SW480 (cell line): ENCODE measurements around the gene SMARCC1.
A peak's percentile ranks its signal among the peaks of the same experiment; 100 is the strongest.

Experiments
- DNase-seq: peaks from one replicate; pipeline ENCODE4 v3.0.0-alpha.2; 2016; ENCODE audit warnings: low spot score

The SMARCC1 gene

DNA sequence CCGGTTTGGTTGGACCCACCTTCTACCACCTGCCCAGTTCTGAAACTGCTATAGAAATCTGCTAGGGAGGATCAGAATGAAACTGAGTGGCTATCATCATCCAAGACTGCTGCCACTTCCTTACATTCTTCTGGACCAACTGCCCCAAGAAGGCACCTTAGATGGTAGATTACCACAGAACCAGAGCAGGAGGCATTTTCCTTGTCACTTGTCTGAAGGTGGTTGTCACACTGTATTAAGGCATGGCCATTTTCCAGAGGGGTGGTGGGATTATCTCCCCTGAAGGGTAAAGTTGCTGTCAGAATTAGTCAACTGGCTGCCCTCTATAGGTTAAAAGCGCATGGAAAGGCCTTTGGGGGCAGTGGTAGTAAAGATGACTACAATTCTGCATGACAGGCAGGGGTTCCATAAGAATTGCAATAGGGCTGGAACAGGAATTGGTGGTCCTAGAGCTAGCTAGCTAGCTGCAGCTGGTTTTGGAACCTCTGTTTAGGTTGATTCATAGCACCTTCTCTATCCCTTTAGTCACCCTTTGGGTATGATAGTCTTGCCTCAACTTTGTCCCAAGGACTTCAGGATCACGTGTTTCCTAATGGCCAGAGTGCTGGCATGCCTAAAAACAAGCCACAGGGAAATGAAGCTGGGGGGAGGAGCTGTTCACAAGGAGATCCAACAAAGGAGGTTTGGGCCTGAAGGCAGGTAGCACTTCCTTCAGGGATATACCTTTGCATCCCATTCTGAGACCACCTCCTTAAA lies 198.2 kb downstream of the SMARCC1 start:
- no peak for DNase-seq

DNA sequence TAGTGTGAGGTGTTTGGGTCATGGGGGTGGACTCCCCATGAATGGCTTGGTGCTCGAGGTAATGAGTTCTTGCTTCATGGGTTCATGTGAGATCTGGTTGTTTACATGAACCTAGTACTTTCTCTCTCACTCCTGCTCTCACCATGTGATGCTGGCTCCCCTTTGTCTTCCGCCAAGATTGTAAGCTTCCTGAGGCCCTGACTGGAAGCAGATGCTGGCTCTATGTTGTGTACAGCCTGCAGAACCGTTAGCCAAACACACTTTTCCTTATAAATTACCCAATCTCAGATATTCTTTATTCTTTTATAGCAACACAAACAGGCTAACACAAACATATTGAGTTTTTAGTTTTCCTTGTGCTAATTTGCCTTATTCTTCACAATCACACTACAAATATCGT lies 199.9 kb downstream of the SMARCC1 start:
- no peak for DNase-seq

DNA sequence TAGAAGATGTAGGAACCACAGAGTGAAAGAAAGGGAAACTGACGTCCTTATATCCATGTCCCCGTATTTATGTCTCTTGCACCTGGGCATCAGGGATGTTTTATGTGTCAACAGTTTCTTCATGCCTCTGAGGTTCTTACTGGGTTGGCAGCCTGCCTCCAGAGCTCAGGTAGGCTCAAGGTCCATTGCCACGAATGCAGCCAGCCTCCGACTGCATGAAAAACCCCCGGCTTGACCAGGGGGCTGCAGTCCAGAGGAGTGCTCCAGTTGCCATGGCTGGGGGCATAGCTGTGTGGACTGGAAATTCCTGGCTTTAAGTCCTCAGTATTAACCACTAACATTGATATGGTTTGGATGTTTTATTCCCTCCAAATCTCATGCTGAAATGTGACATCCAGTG lies 200.3 kb downstream of the SMARCC1 start:
- DNase-seq: no peak

DNA sequence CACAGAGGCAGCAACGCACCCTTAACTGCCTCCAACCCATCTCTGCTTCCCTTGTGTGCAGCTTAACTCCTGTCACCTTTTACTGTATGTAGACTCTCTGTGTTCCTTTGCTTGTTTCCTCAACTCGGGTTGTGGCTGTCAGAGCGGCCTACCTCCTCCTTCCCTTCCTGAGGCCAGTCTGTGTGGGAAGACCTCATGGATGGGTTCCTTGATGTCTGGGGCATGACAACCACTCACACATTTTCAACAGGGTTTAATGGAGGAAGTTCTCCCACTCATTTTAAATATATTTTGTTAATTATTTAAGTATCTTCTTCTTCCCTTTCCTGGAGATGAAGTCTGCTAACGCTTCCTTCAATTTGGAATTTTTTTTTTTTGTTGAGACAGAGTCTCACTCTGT lies 201.2 kb downstream of the SMARCC1 start:
- no peak for DNase-seq

DNA sequence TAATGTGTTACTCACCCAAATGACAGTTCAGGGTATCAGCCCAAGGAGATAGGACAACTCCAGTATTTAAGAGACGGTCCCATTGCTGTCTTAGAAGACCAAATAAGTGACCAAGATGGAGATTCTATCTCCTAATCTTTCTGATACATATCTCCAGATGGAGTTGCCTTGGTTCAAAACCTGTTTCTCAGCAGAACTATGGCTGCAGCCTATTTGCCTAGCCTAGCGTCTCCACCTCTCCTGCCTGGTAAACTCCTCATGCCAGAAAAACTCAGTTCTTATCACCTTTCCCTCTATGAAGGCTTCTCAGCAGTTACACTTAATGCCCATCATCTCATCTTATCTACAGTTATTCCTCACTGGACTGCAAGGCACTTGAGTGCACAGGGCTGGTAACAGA lies 201.8 kb downstream of the SMARCC1 start:
- DNase-seq: no peak

DNA sequence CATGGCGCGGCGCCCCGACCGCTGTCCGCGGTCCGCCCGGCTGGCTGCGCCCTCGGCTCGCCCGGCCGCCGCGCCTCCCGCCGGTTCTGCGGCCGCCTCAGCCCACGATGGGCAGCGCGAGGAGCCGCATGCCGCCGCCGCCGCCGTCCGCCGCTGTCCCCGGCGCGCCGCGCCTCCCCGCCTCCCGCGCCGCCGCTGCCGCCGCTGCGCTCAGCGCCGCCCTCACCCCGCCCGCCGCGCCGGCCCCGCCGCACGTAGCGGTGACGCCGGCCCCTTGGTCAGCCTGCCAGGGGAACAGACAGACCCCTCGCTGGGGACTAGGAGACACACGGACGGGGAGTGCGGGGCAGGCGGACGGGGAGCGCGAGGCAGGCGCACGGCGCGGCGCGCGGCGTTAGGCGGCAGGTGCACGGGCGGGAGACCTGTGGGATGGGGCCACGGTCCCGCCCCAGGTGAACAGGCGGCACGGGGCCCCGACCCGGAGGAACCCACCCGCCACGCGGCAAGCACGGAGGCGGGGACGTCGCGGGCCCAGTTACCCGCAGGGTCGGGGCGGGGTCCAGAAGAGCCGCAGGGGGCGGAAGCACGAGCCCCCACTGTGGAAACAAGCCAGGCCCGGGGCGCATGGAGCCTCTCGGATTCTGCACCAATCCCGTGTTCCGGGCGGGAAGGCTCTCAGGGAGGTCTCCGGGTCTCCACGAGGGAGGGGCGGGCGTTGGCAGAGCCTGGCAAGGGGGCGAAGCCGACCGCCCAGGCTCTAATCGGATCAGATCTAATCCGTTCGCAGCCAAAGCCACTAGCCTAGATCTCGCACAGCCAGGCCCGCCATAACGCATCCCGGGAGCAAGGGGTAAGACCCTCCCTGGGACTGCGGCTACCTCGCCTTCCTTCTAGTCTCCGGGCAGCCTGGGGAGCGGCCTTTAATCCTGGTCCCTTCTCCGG lies 202.7 kb downstream of the SMARCC1 start, which contains the start of gene CSPG5:
TSS of gene CSPG5 (minus strand) at position 175 of the 942 bp plus-strand sequence. CDS start at position 3, 172 bp downstream.
- DNase-seq: no peak

DNA sequence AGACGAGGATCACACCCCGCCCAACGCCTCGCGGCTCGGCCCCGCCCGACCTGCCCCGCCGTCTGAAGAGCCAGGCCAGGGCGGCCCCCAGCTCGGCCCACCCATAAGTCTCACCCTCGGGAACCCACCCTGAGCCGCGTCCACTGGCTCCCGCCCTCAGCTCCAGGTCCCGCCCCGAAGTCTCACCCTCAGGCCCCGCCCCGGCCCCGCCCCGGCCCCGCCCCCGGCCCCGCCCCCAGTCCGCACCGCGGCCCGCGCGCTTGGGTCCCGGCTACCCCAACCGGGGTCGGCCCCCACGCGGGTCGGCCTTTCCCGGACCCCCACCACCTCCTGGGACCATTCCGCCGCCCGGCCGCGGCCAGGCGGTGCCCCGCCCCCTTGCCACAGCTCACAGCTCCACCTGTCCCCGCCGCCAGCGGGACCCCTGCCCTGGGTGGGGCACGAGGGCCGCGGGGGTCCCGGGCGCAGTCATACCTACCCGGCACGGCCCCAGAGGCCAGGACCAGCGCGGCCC lies 203.5 kb downstream of the SMARCC1 start:
- peak; percentile 22 for DNase-seq

DNA sequence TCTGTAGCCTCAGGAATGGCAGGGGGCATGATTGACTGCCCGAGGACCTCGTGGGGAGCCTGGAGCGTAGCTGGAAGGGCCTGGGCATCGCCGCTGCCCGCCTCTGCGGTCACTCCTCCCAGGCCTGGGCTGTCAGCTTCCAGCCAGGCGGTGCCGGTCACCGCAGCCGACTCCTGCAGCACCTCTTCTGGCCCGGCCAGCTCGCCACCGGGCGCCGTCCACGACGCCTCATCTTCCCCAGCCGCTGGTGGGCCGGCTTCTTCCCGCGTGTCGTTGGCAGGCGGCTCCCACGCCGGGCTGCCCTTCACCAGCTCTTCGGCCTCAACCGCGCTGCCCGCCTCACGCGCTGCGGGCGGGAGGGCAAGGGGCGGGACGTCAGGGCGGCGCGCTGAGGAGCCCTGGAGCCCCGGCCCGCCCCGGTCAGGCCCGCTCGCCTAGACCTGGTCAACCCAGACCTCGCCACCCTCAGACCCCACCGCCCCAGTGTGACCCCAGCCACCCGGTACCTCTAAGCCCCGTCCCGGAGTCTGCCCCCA lies 204.0 kb downstream of the SMARCC1 start:
- no peak for DNase-seq

DNA sequence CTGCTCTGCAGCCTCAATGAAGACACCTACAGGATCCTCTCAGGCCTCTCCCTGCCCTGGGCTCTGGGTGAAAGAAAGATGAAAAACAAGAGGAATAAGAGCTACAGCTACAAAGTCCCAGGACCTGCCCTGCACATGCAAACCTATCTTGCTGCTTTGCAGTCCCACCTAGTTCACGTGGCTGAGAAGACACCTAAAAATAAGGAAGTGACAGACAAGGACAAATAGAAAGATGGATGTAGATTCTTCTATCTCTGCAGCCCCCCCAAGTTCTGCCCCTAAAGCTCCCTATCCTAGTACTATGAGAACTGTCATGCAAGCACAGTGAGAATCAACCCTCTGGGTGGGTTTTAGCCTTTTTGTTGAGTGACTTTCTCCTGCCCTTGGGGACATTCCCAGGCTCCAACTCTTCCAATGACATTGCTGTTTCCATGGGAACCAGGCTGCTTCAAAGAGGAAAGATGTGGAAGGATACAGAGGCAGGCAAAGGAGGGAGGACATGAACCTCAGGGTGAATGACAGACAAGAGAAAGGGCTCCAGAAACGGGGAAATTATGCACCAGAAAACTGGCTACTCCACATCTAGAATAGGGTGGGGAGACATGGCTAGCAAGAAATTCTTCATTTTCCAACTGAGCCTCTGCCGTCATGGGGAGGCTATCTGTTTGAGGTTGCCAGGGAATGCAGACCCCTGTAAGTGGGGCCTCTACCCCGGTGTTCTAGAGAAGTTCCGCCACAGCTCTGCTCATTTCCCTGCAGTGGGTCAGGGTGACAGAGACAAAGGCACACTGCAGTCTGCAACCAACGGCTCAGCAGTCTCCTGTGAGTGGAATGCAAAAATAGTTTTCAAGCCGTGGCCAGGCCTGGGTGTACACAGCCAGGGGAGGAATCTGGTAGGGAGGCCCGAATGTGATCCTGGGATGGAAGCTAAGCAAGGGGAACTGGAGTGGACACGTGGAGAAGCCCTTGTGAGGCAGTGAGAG lies 208.2 kb downstream of the SMARCC1 start:
- DNase-seq: no peak

DNA sequence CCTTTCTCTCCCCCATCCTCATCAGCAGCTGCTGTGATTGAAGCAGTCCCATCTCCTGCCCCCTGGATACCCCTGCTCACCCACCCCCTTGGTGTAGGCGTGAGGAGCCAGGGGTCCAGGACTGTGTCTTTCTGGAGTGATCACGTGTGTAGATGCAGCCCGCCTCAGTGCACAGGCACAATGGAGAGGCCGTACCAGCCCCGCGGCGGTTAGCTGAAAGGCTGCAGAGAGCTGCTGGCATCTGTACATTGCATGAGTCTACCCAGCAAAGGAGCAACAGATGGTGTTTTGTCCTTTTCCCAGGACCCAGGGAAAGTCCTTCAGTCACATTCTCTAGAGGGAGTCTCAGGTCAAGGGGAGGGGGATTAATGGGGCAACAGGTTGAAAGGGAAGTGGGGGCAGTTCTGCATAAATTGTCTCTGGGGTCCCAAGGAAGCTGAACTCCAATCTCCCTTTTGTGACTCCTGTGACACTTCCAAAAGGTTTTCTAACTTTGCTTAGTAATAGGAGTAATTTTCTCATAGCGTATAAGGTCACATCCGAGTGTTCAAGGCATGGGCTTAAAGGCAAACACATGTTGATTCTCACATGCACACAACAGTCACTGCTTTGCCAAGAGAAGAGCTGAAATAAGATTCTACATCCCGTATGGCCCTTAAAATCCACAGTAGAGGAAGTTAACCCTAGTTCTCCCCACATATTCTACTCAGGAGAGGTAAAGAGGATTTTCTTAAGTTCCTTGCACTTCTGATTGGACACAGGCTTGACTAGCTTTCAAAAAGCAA lies 210.1 kb downstream of the SMARCC1 start:
- DNase-seq: no peak

DNA sequence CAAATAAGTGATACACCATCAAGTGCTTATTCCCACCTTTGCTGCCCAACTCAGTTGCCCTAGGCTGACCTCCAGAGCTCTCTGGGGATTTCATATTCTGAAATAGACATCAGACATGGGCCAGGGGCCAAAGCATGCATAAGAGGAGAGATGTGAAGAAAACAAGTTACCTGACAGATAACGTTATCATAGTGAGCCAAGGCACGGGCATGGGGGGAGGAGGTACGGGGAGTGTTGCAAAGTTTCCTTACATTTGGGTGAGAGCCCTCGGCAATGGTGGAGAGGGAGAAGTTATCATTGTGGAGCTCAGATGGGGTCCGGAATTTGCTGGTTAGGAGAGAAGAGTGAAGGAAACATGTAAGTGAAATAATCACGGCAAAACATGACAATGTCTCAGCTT lies 212.8 kb downstream of the SMARCC1 start:
- no peak for DNase-seq

DNA sequence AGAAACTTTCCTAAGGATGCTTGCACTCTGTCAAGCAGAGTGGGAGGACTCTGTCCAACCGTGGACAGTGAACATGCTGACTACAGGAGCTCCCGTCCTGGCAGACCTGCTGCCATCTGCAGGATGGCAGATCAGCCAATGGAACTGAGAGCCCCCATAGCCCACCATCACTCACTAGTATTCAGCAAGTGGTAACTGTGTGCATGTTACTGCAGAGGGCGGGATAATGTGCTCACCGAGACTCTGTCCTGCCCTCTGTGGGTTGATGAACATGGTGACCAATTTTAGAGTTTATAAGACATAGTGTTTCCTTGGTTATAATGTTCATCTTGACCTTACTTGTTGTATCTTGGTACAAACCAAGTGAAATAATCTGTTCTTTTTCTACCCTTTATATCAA lies 214.5 kb downstream of the SMARCC1 start:
- no peak for DNase-seq

DNA sequence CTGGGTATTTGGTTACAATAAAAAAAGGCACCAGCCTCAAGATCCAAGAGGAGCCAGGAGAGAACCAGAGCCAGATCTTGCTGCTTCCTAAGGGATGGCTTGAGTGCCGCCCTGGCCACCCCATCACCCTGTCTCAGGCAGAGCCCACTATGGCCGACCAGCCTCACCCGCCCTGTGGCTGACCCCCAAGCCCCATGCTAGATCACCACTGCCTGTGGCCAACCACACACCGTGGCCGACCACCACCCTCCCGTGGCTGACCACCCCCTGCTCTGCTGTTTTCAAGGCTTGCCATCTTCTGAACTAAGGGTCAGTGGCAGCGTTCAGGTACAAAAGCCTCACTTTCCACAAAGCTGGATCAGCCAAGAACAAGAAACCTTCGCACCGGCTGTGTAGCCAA lies 215.0 kb downstream of the SMARCC1 start:
- DNase-seq: no peak

DNA sequence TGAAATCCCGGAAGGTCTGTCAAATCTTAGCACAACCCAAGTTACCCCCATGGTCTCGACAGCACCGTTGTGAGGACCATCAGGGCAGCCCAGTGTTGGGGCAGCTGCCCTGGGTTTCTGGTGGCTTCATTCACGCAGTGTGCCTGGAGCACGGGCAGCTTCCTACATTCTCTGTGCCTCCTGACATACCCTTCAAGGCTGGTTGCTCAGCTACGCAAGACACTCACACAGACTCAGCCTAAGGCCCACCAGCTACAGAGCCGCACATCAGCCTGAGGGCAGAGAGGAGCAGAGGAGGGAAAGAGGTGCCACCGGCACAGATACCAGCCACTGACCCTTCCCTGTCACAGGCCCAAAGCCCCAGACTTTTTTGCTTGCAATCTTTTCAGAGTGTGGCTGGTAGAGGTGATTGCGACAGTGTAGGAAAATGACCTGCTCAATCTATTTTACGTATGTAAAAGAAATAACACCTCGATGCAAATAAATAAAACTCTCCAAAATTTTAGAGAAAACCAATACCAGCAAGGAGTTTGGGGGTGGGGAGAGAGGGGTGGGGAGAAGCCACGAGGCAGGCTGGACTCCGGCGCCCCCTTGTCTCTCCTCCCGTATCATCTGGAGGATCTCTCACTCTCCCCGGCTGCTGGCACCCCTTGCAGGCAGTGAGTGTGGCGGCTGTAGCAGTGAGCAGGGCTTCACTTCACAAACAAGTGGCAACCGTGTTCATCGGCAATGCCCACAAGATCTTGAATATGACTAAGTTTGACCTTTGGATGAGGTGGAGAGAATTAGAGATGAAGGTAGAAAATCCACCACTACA lies 215.8 kb downstream of the SMARCC1 start:
- DNase-seq: no peak

DNA sequence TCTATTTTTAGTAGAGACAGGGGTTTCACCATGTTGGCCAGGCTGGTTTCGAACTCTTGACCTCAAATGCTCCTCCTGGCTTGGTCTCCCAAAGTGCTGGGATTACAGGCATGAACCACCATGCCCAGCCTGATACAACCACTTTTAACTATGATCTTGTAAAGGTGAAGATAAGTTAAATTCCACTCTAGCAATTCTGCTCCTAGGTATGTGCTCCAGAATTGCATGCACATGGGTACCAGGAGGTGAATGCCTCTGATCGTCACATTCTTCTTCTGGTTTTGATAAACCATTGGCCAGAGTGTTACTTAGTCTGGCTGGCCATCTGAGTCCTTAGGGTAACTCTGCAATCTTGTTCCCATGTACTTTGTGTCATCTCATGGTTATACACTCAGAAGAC lies 225.3 kb downstream of the SMARCC1 start:
- DNase-seq: no peak

DNA sequence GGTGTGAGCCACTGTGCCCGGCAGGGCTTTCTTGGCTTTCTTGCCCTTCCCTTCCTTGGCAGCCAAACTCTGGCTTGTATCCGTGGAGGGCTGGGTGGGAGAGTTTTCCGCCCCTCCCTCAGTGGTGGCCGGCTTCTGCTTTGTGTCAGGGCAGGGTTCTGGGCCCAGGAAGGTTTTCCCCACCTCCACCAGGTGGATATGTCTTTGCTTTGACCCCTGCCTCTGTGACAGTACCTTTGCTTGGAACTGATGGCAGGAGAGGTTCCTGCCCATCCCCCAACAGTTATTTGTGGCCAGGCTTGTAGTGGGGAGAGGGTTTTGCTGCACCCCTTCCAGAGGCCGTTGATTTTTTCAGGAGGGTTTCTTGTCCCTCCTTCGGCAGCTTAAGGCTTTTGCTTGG lies 227.4 kb downstream of the SMARCC1 start:
- no peak for DNase-seq

DNA sequence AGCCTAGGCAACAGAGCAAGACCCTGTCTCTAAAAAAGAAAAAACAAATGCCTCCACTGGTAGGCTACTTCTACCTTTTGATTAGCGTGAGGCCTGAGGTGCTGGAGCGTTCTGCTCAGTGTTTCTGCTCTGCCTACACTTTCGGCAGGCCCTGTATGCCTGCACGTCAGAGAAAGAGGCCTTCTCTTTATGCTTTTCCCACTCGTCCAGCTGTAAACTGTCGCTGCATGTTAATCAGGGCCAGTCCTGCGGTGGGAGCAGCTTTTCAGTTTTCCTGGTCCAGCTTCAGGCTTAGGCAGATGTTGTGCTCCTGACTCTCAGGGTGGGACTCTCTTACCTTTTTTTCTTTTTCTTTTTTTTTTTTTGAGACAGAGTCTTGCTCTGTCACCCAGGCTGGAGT lies 228.3 kb downstream of the SMARCC1 start:
- DNase-seq: no peak

DNA sequence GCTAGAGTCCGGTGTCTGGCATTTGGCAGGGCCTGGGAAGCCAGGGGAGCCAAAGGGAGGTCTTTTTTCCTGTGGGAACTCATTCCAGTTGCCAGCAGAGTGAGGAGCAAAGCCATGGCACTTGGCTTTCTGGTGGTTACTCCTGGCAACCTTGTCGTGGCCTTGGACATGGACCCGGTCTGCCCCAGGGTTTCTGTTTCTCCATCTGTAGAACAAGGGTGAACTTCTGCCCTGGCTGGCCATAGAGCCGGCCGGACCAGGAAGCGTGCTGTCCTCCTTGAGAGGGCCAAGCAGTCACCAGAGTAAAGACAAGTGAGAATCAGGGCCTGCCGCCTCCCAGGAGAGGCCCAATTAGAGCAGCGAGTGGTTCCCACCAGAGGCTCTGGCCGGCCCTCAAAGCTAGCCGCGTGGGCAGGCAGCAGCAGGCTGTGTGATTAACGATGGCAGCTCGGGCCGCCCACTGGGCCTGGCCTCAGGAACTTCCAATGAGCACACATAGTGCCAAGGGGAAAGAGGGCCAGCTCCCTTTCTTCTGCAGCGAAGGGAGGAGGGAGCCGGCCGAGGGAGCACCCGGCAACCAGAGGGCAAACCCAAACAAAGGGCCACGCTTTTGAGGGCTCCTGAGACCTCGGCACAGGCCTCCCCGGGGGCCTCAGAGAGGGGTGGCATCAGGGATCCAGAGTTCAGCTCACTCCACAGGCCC lies 239.1 kb downstream of the SMARCC1 start:
- no peak for DNase-seq

DNA sequence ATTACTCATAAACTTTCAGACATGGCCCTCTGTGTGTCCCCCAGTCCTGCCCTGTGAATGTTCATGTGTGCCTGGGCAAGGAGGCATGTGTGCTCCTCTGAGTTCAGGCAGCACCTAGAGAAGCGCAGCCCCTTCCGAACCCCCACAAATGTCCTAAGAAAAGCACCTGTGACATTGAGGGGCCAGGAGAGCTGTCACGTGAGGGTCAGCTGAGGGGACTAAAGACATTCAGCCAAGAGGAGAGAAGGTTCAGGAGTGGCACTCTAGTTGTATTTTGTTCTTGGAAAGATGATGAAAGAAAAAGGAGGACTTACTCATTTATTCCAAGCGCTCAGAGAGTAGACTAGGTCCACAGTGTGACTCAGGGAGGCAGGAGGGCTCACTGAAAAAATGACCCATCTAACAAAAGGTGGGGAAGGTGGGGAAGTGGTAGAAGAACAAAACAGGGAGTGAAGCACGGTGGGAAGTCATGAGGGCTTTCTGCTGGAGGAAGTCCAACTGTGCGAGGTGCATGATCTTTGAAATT lies 240.0 kb downstream of the SMARCC1 start:
- no peak for DNase-seq
